GM19025 (cell line): ENCODE results near the gene XAF1.
"Not testable (repeated sequence)": the region's sequence is repeated elsewhere in the genome, so short reads cannot be mapped to it uniquely, and the experiment has no call there.

Source experiments
- ATAC-seq: cut with Tn5 transposase; IDR thresholded peaks from one replicate; pipeline ENCODE4 v1.9.1; 2021; ENCODE audit warnings: mild to moderate bottlenecking, low read depth, moderate library complexity; ENCODE audit not compliant: unreplicated experiment

The XAF1 gene

DNA sequence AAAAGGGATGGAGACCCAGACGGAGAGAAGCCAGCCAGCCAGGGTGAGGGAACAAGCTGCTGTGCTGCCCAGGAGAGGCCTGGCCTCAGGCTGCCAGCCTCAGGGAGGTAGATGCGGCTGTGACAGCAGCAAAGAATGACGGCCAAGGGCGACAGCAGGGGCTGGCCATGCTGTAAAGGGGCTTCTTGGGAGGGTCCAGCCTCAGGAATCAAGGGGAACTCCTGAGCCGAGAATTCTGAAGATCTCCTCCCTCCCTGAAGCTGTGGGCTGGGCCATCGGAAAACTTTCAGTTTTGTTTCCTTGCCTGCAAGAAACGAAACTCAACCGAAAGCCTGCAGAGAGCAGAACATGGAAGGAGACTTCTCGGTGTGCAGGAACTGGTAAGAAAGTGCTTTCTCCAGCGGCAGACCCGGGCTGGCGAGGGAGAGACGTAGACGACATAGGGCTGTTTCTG, at the start of gene XAF1:
Gene XAF1 (plus strand): TSS at position 316 of the 454 bp plus-strand sequence. CDS start 33 bp downstream, at position 349.
- no peak for ATAC-seq

DNA sequence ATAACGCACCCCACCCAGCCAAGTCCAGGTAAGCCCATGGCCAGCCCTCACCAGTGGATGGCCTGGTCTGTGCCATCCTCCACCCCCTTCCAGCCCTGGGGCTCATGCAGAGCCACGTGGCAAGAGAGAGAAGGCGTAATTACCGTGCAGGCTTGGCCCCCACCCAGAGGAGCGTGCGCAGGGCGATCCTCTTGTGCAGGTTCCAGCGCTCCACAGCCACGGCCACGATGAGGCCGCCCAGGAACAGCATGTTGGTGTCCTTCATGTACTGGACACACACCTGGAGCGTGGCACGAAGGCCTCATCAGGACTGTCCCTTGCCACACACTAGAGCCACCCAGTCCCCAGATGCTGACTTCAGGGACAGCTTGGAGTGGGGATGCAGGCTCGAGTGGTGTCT, 49.3 kb upstream of the XAF1 start:
- ATAC-seq: no peak

DNA sequence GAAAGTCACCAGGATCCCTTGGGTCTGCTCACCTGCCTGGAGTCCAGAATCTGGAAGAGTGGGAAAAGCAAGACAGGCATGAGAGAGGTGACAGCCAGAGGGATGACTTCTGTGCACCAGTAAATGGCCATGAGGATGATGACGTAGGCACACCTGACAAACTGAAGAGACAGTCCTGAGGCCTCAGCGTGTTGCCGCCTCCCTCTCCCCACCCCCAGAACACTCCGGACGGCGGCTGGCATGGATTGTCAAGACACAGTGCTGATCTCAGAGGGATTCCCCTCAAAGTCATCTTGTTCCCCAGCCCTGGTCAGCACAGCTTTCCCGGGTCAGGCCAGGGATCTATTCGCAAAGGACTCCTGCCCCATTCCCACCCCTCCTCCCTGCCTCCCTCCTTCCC, 48.9 kb upstream of the XAF1 start:
- no peak for ATAC-seq

GRCh38 chr17:6708357-6708961, 47.4 kb upstream of the XAF1 start:
- no peak for ATAC-seq

GRCh38 chr17:6710317-6710716, 45.5 kb upstream of the XAF1 start:
- no peak for ATAC-seq

- no peak for ATAC-seq
These were observed 44.7 kb upstream of the XAF1 start for GRCh38 chr17:6711081-6711674.

GRCh38 chr17:6711681-6712057, 44.2 kb upstream of the XAF1 start:
- ATAC-seq: no peak

DNA sequence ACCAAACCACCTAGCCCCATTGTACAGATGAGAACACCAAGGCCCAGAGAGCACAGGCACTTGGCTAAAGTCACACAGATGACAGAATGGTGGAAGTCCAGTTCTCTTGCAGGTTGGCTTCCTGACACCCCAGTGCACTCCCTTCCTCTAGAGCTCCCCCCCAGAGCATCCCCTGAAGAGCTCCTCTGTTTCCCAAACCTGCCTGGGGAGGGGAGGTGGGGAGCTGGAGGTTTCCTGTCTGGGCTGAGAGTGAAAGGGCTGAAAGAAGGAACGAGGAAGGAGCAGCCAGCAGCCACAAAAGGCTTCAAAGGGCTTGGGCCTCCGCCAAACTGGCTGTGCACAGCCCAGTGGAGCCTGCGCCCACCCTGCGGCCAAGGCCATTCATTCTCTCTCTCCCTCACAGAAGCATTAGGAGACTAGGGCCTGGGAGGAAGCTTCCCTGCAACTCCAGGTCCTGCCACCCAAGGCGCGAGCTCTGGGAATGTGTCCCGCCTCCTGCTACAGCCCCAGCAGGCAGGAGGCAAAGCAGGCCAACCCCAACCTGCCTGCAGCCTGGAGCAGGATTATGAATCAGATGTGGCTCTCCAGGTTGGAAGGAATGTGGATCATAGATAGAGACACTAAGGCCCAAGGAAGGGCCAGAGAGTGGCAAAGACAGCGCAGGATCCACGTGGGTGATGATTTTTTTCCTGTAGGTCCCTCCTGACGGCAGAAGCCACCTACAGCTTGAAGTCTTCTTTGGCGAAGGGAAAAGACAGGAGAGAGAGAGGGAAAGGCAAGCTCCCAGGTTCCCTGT, 43.6 kb upstream of the XAF1 start:
- no peak for ATAC-seq

GRCh38 chr17:6712854-6713129, 43.1 kb upstream of the XAF1 start:
- ATAC-seq: no peak

DNA sequence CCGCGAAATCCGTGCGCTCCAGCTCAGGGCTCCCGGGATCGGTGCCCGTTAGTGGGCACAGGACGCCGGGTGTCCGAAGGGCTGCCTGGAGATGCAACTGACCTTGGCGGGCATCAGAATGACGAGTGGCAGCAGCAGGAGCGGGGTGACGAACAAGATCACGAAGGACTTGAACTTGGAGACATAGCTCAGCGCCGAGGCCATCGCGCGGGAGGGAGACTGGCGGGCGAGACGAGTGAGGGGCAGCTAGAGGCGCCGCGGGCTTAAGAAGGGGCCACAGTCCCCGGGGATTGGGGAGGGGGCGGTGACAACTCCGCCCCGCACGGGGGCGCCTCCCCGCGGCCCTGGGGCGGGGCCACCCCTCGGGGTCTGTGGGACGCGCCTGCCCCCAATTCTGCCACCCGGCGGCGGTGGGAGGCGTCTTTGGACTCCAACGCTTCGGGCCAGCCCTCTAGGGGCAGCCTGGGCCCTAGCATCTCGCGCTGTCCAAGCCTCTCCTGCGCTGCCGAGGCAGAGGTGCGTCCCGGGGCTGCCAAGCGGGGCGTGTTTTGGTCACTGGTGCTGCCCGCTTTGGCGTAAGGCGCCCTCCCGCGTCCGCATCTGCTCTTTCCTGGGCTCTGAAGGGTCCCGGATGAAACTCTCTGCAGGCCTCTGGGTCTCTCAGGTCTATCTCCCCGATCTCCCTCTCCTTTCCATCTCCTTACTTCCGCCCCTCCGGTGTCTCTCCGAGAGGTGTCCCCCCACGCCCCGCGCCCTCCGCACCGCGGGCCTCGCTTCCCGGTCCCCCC, 42.5 kb upstream of the XAF1 start, which contains the start of gene SLC13A5:
Gene SLC13A5 (minus strand): TSS at position 240 of the 788 bp plus-strand sequence. CDS start 36 bp downstream, at position 204.
- no peak for ATAC-seq

- no peak for ATAC-seq
These were observed 42.0 kb upstream of the XAF1 start for GRCh38 chr17:6713918-6714271.

- no peak for ATAC-seq
These were observed 41.5 kb upstream of the XAF1 start for GRCh38 chr17:6714315-6714874.

DNA sequence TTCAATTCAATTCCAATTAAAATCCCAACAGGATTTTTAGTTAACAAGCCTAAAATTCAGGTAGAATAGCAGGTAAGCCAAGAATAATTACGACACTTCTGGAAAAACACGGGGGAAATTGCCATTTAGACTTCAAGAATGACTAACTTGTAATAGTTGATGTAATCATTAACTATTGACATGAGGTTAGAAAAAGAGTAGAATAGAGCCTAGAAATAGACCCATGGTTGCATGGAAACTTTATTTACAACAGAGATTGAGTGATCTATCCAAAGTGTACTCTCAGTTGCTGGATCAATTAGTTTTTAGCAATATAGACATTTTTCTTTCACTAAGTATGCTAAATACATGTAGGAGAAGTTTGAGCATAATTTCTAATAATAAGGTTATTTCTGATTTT, 39.1 kb upstream of the XAF1 start:
- no peak for ATAC-seq

GRCh38 chr17:6721744-6722143, 34.1 kb upstream of the XAF1 start:
- ATAC-seq: no peak

DNA sequence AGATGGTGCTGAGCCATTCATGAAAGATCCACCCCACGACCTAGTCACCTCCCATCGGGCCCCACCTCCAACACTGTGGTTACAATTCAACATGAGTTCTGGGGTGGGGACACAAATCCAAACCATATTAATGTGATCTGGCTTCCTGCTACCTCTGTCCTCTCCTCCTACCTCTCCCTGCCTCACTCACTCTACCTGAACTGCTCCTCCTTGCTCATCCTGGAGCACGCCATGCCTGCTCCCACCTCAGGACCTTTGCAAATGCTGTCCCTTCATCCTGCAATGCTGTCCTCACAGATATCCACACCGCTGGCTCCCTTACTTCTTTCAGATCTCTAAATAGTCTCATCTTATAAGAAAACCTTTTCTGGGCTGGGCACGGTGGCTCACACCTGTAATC, 31.8 kb upstream of the XAF1 start:
- no peak for ATAC-seq

DNA sequence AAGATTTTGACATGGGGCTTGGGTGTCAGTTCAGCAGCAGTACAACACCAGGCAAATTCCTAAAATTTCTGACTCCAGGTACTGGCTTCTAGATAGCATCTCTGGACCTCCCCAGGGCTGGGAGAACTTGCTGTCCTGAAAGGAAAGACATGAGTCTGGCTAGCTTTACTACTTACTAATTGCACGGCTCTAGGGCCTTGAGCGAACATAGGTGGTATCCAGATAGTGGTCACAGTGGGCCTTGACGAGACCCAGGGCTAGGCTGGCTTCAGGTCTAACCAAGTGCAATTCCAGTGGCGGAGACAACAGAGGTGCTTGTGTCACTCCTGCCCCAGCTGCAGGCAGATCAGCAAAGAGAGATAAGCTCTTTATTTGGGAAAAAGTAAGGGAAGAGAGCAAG, 26.3 kb upstream of the XAF1 start:
- ATAC-seq: no peak

DNA sequence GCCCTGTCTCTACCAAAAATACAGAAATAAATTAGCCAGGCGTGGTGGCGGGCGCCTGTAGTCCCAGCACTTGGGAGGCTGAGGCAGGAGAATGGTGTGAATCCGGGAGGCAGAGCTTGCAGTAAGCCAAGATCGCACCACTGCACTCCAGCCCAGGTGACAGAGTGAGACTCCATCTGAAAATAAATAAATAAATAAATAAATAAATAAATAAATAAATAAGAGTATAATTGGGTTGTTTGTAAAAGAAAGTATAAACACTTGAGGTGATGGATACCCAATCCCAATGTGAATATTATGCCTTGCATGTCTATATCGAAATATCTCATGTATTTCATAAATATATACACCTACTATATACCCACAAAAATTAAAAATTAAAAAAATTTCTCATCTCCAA, 9.2 kb upstream of the XAF1 start:
- ATAC-seq: not testable (repeated sequence)

- ATAC-seq: no peak
These were observed 7.2 kb upstream of the XAF1 start for GRCh38 chr17:6748617-6749016.

DNA sequence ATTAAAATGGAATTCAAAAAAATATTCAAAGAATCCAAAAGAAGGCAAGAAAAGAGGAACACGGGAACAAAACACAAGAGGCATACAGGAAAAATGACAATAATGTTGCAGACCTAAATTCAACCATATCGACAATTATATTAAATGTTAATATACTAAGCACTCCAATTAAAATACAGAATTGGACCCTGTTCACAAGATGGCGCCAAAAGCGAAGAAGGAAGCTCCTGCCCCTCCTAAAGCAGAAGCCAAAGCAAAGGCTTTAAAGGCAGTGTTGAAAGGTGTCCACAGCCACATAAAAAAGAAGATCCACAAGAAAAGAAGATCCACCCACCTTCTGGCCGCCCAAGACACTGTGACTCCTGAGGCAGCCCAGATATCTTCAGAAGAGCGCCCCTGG, 6.3 kb upstream of the XAF1 start:
- ATAC-seq: no peak

GRCh38 chr17:6752068-6752909, 3.6 kb upstream of the XAF1 start:
- ATAC-seq: no peak
